SU-DHL-6 (cell line): Measurements from ENCODE around the gene KCTD19.

ENCODE experiments used
- H2AFZ ChIP-seq: fragments of 200-600 bp; sonication (generic); 2 replicates; pipeline ENCODE4 v1.6.1; 2014; ENCODE audit warnings: low read depth, mild to moderate bottlenecking, moderate library complexity, mixed read lengths, antibody characterized with exemption, low read length; ENCODE audit not compliant: severe bottlenecking
- H3F3A ChIP-seq: fragments of 200-600 bp; shearing (Covaris generic); 2 replicates; pipeline ENCODE4 v1.6.0; 2016; ENCODE audit warnings: antibody characterized with exemption, mild to moderate bottlenecking; ENCODE audit not compliant: insufficient read depth
- H3K27ac ChIP-seq: fragments of 200-600 bp; sonication (generic); 2 replicates; pipeline ENCODE4 v1.5.1; 2016; ENCODE audit warnings: low read depth, mild to moderate bottlenecking, low read length, moderate library complexity, mixed read lengths
- H3K27me3 ChIP-seq: fragments of 200-600 bp; sonication (generic), shearing (Covaris generic); 2 replicates; pipeline ENCODE4 v1.6.0; 2014; ENCODE audit warnings: mild to moderate bottlenecking, low read length
- H3K36me3 ChIP-seq: fragments of 200-600 bp; sonication (generic); 2 replicates; pipeline ENCODE4 v1.6.1; 2014; ENCODE audit warnings: mild to moderate bottlenecking, low read length, mixed read lengths
- H3K4me2 ChIP-seq: fragments of 300-600, 200-600 bp; shearing (Covaris generic), sonication (generic); 2 replicates; pipeline ENCODE4 v1.6.0; 2014; ENCODE audit warnings: low read length, low read depth, mild to moderate bottlenecking; ENCODE audit not compliant: poor library complexity, severe bottlenecking
- H3K4me3 ChIP-seq: fragments of 200-600 bp; sonication (generic); 2 replicates; pipeline ENCODE4 v1.5.1; 2014; ENCODE audit warnings: antibody characterized with exemption, low read length, mild to moderate bottlenecking, mixed read lengths; ENCODE audit not compliant: insufficient read depth, poor library complexity, severe bottlenecking
- H3K79me2 ChIP-seq: fragments of 200-600 bp; sonication (generic); 2 replicates; pipeline ENCODE4 v1.6.1; 2014; ENCODE audit warnings: mild to moderate bottlenecking, low read length, moderate library complexity; ENCODE audit not compliant: insufficient read depth
- H3K9ac ChIP-seq: fragments of 200-600 bp; sonication (generic); 2 replicates; pipeline ENCODE4 v1.7.0; 2014; ENCODE audit warnings: mild to moderate bottlenecking, low read length
- H3K9me2 ChIP-seq: fragments of 200-600 bp; sonication (generic); replicated peaks from 2 replicates; pipeline ENCODE4 v1.6.1; 2014; ENCODE audit warnings: low read length; ENCODE audit not compliant: insufficient read depth
- H3K9me3 ChIP-seq: fragments of 200-600 bp; sonication (generic); 2 replicates; pipeline ENCODE4 v1.6.1; 2014; ENCODE audit warnings: low read length, mixed read lengths; ENCODE audit not compliant: insufficient read depth
- H4K20me1 ChIP-seq: fragments of 200-600 bp; sonication (generic); 2 replicates; pipeline ENCODE4 v1.6.1; 2014; ENCODE audit warnings: low read depth, mild to moderate bottlenecking, antibody characterized with exemption, low read length, moderate library complexity, mixed read lengths
- CTCF ChIP-seq: fragments of 200-600 bp; sonication (generic); IDR thresholded peaks from one replicate; pipeline ENCODE4 v1.5.1; 2017; ENCODE audit warnings: antibody characterized with exemption, mild to moderate bottlenecking, low read length, moderate library complexity; ENCODE audit not compliant: insufficient read depth, poor library complexity, severe bottlenecking
- EZH2phosphoT487 ChIP-seq: fragments of 200-600 bp; sonication (generic), shearing (Covaris generic); conservative IDR thresholded peaks from 2 replicates; pipeline ENCODE4 v1.6.1; 2018; ENCODE audit warnings: mild to moderate bottlenecking, antibody characterized with exemption, low read length, moderate library complexity, mixed read lengths

KCTD19 gene

DNA sequence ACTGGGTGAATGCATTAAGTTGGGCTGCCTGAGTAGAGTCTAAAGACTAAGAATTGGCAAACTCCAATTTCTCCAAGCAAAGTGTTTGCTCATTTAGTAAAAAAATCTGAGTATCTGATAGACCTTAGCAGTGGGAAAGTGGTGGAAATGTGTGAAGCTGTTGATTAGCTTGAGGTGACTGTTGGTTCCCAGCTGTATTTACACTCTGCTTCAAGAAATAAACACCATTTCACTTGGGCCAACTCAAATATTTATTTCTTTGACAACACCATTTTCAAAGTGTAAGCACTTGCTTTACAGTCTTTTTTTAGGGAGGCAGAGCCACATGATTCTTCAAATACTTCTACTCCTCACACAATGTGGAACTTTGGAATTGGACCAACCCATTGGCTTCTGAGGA lies 8.7 kb downstream of the KCTD19 start:
- Histone ChIP-seq H3K27me3 (peaks cover 7% of the 10 kb centered on the region; the same call in 1 of the 2 replicates), H3K9me3 (no peaks in the 10 kb centered on the region)

GRCh38 chr16:67312719-67313118 lies 13.8 kb downstream of the KCTD19 start:
- TF ChIP-seq CTCF (no peak), EZH2phosphoT487 (no peak)
- H3K36me3 ChIP-seq: no peaks in the 10 kb centered on the region
- no peaks in the 10 kb centered on the region for H3K9me2 ChIP-seq
- H2AFZ ChIP-seq: no peak overlapping the region
- no peaks in the 10 kb centered on the region for H3F3A ChIP-seq
- no peaks in the 10 kb centered on the region for H3K27me3 ChIP-seq
- H3K4me3 ChIP-seq: no peak overlapping the region
- H3K4me2 ChIP-seq: no peak overlapping the region
- H3K9me3 ChIP-seq: no peaks in the 10 kb centered on the region
- H3K9ac ChIP-seq: no peak overlapping the region
- H3K79me2 ChIP-seq: no peaks in the 10 kb centered on the region
- no peaks in the 10 kb centered on the region for H4K20me1 ChIP-seq
- no peak overlapping the region for H3K27ac ChIP-seq

More for the DNA sequence above, 8.7 kb downstream of the KCTD19 start:
- TF ChIP-seq EZH2phosphoT487: no peak
- no peak for TF ChIP-seq CTCF
- no peak overlapping the region for H3K27ac ChIP-seq
- H3K36me3 ChIP-seq: no peaks in the 10 kb centered on the region
- H4K20me1 ChIP-seq: no peaks in the 10 kb centered on the region
- no peak overlapping the region for H2AFZ ChIP-seq
- no peaks in the 10 kb centered on the region for H3K9me2 ChIP-seq
- no peak overlapping the region for H3K9ac ChIP-seq
- no peak overlapping the region for H3K4me2 ChIP-seq
- H3K79me2 ChIP-seq: no peaks in the 10 kb centered on the region
- no peak overlapping the region for H3K4me3 ChIP-seq
- no peaks in the 10 kb centered on the region for H3F3A ChIP-seq

GRCh38 chr16:67311607-67312488 lies 14.7 kb downstream of the KCTD19 start:
- no peak for TF ChIP-seq EZH2phosphoT487
- no peak for TF ChIP-seq CTCF
- Histone ChIP-seq H3K4me2 (no peak overlapping the region), H3K36me3 (no peaks in the 10 kb centered on the region), H4K20me1 (no peaks in the 10 kb centered on the region), H3K4me3 (no peak overlapping the region), H3F3A (no peaks in the 10 kb centered on the region), H3K79me2 (no peaks in the 10 kb centered on the region), H3K9me2 (no peaks in the 10 kb centered on the region), H2AFZ (no peak overlapping the region), H3K27ac (no peak overlapping the region), H3K9me3 (no peaks in the 10 kb centered on the region), H3K27me3 (no peaks in the 10 kb centered on the region), H3K9ac (no peak overlapping the region)
